ENCODE data around the gene UPP1.

UPP1 gene

DNA sequence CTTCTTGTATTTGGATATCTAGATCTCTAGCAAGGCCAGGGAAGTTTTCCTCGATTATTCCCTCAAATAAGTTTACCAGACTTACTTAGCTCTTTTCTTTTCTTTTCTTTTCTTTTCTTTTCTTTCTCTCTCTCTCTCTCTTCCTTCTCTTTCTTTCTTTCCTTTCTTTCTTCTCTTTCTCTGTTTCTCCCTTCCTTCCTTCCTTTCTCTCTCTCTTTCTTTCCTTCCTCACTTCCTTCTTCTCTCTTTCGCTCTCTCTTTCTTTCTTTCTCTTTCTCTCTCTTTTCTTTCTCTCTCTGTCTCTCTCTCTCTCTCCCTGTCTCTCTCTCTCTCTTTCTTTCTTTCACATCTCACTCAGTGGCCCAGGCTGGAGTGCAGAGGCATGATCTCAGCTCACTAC is 37.0 kb downstream of the UPP1 start:
- TF ChIP-seq, protein P1, sequence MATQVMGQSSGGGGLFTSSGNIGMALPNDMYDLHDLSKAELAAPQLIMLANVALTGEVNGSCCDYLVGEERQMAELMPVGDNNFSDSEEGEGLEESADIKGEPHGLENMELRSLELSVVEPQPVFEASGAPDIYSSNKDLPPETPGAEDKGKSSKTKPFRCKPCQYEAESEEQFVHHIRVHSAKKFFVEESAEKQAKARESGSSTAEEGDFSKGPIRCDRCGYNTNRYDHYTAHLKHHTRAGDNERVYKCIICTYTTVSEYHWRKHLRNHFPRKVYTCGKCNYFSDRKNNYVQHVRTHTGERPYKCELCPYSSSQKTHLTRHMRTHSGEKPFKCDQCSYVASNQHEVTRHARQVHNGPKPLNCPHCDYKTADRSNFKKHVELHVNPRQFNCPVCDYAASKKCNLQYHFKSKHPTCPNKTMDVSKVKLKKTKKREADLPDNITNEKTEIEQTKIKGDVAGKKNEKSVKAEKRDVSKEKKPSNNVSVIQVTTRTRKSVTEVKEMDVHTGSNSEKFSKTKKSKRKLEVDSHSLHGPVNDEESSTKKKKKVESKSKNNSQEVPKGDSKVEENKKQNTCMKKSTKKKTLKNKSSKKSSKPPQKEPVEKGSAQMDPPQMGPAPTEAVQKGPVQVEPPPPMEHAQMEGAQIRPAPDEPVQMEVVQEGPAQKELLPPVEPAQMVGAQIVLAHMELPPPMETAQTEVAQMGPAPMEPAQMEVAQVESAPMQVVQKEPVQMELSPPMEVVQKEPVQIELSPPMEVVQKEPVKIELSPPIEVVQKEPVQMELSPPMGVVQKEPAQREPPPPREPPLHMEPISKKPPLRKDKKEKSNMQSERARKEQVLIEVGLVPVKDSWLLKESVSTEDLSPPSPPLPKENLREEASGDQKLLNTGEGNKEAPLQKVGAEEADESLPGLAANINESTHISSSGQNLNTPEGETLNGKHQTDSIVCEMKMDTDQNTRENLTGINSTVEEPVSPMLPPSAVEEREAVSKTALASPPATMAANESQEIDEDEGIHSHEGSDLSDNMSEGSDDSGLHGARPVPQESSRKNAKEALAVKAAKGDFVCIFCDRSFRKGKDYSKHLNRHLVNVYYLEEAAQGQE (IDR thresholded peaks at IDR 0.05; ENCODE audit: insufficient read depth in 1 of 2, low read depth in 2 of 2, low read length in 2 of 2), result no peak
- TF ChIP-seq FOXP2 (optimal IDR thresholded peaks at IDR 0.05; ENCODE audit: borderline replicate concordance, extremely low read depth, extremely low read length, insufficient read depth) (no peak), TAF1 (IDR thresholded peaks at IDR 0.05; ENCODE audit: borderline replicate concordance, insufficient read depth, low read length) (no peak), POLR2AphosphoS5 (IDR thresholded peaks at IDR 0.05; ENCODE audit: low read depth, low read length) (no peak)

DNA sequence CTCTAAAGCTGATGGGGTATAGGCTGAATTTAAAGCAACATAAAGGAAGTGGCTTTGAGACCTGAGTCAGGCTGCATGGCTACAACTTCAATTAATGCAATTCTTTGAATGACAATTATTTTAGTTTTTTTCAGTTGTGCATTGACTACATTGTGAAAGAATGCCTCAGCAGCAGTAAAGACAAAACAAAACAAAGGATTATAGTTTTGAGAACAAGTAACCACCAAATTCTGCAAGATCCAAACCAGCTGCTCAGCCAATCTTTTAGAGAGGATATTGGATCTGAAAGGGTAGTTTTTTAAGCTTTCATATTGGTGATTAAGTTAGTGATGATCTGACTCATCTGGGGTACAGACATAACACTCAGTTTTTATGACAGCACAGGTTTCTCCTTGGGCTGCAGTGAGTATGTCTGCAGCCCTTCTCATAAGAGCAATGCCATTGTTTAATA is 41.6 kb downstream of the UPP1 start:
- TF ChIP-seq FOXP2 (optimal IDR thresholded peaks at IDR 0.05; ENCODE audit: borderline replicate concordance, extremely low read depth, extremely low read length, insufficient read depth) (no peak), POLR2AphosphoS5 (IDR thresholded peaks at IDR 0.05; ENCODE audit: low read depth, low read length) (no peak), TAF1 (IDR thresholded peaks at IDR 0.05; ENCODE audit: borderline replicate concordance, insufficient read depth, low read length) (no peak), SIN3A (IDR thresholded peaks at IDR 0.05; ENCODE audit: borderline replicate concordance, insufficient read depth, low read length) (no peak)
- TF ChIP-seq, protein P1 (IDR thresholded peaks at IDR 0.05; ENCODE audit: insufficient read depth in 1 of 2, low read depth in 2 of 2, low read length in 2 of 2), result no peak

DNA sequence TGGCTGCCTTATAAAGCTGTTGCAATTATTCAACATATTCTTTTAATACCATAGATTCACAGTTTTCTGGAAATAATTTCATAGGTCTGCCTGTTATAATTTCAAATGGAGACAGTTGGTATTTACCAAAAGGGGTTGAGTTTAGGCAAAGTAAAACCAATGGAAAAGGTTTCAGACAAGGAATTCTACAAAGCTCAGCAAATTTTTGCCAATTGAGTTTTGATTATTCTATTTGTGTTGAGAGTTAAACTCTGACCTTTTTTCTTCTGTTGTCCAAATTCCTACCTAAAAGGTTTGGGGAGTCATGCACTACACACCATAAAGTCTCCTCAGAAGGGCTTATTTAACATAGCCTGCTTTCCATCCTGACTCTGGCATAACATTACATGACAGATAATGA is 43.7 kb downstream of the UPP1 start:
- TF ChIP-seq SIN3A (IDR thresholded peaks at IDR 0.05; ENCODE audit: borderline replicate concordance, insufficient read depth, low read length) (no peak), POLR2AphosphoS5 (IDR thresholded peaks at IDR 0.05; ENCODE audit: low read depth, low read length) (no peak), FOXP2 (optimal IDR thresholded peaks at IDR 0.05; ENCODE audit: borderline replicate concordance, extremely low read depth, extremely low read length, insufficient read depth) (no peak), TAF1 (IDR thresholded peaks at IDR 0.05; ENCODE audit: borderline replicate concordance, insufficient read depth, low read length) (no peak)
- TF ChIP-seq, protein P1 (IDR thresholded peaks at IDR 0.05; ENCODE audit: insufficient read depth in 1 of 2, low read depth in 2 of 2, low read length in 2 of 2), result no peak

DNA sequence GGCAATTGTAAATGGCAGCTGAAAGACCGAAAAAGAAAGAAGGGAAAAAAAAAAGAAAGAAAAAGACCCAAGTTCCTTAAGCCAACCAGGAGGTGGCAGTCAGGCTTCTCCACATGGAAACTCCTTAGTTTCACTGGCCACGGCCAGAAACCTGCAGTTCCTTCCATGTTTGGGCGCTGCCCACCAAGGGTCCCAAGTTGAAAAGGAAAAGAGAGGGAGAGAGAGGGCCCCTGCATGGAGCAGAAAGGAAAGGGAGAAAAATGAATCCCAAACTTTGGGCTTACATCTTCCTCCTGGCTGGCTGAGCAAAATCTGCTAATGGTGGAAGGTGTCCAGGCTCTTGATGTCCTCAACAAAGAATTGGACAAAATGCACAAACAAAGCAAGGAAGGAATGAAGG is 50.4 kb downstream of the UPP1 start:
- TF ChIP-seq FOXP2 (optimal IDR thresholded peaks at IDR 0.05; ENCODE audit: borderline replicate concordance, extremely low read depth, extremely low read length, insufficient read depth) (no peak), SIN3A (IDR thresholded peaks at IDR 0.05; ENCODE audit: borderline replicate concordance, insufficient read depth, low read length) (no peak), TAF1 (IDR thresholded peaks at IDR 0.05; ENCODE audit: borderline replicate concordance, insufficient read depth, low read length) (no peak), POLR2AphosphoS5 (IDR thresholded peaks at IDR 0.05; ENCODE audit: low read depth, low read length) (no peak)
- TF ChIP-seq, protein P1 (IDR thresholded peaks at IDR 0.05; ENCODE audit: insufficient read depth in 1 of 2, low read depth in 2 of 2, low read length in 2 of 2), result no peak
